ENCODE measurements around the gene CCNL2.

DNA sequence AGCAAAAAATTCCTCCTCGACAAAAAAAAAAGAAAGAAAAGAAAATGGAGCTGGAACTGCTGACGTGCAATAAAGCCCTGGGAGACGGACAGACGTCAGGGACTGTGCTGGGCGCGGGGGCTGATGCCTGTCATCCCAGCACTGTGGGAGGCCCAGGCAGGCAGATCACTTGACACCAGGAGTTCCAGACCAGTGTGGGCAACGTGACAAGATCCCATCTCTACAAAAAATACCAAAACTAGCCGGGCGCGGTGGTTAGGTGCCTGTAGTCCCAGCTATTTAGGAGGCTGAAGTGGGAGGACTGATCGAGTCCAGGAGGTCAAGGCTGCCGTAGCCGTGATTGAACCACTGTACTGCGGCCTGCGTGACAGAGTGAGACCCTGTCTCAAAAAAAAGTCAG lies 25.6 kb upstream of the CCNL2 start:
- no peak for TF ChIP-seq POLR2A (IDR thresholded peaks at IDR 0.05)
- TF ChIP-seq, protein P1, sequence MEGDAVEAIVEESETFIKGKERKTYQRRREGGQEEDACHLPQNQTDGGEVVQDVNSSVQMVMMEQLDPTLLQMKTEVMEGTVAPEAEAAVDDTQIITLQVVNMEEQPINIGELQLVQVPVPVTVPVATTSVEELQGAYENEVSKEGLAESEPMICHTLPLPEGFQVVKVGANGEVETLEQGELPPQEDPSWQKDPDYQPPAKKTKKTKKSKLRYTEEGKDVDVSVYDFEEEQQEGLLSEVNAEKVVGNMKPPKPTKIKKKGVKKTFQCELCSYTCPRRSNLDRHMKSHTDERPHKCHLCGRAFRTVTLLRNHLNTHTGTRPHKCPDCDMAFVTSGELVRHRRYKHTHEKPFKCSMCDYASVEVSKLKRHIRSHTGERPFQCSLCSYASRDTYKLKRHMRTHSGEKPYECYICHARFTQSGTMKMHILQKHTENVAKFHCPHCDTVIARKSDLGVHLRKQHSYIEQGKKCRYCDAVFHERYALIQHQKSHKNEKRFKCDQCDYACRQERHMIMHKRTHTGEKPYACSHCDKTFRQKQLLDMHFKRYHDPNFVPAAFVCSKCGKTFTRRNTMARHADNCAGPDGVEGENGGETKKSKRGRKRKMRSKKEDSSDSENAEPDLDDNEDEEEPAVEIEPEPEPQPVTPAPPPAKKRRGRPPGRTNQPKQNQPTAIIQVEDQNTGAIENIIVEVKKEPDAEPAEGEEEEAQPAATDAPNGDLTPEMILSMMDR (IDR thresholded peaks at IDR 0.05), result no peak
- TF ChIP-seq EP300 (IDR thresholded peaks at IDR 0.05), result no peak
- no peak for TF ChIP-seq POLR2AphosphoS5 (IDR thresholded peaks at IDR 0.05)

All from gastroesophageal sphincter (tissue), 3 donors.